K562 (cell line): Measurements from ENCODE around the gene ATP5PO.

ENCODE experiments used
- HDAC3 ChIP-seq: fragments of 450-650 bp; IDR thresholded peaks from 2 replicates; pipeline ENCODE4 v1.6.1; 2018; ENCODE audit warnings: borderline replicate concordance, mild to moderate bottlenecking, moderate library complexity; ENCODE audit not compliant: partially characterized antibody
- JUNB ChIP-seq: fragments of 450-650 bp; formaldehyde crosslinking; conservative IDR thresholded peaks from 2 replicates; pipeline ENCODE4 v1.4.0; 2020; ENCODE audit warnings: mild to moderate bottlenecking
- JUND ChIP-seq, 2 experiments: IDR thresholded peaks; 2 replicates in 1 of 2; 3 replicates in 1 of 2; pipeline ENCODE4 v1.6.1; 2011; ENCODE audit warnings: borderline replicate concordance in 2 of 2, low read depth in 2 of 2, low read length in 2 of 2, improper control_type of control experiment in 1 of 2, missing biosample characterization in 1 of 2, missing genetic modification characterization in 1 of 2, missing genetic modification reagents in 1 of 2
- MTA3 ChIP-seq: fragments of 450-650 bp; formaldehyde crosslinking; IDR thresholded peaks from 2 replicates; pipeline ENCODE4 v1.6.1; 2017; ENCODE audit warnings: mild to moderate bottlenecking, borderline replicate concordance
- NR1H2 ChIP-seq: sonication (generic); formaldehyde crosslinking; IDR thresholded peaks from 2 replicates; pipeline ENCODE4 v1.4.0; 2020; ENCODE audit warnings: mild to moderate bottlenecking, missing genetic modification reagents
- PHF20 ChIP-seq: fragments of 450-650 bp; IDR thresholded peaks from 2 replicates; pipeline ENCODE4 v1.6.1; 2018; ENCODE audit not compliant: partially characterized antibody
- RBM22 ChIP-seq: fragments of 200-400 bp; formaldehyde crosslinking; IDR thresholded peaks from 2 replicates; pipeline ENCODE4 v1.6.1; 2018; ENCODE audit warnings: low read length, low read depth; ENCODE audit not compliant: poor library complexity, severe bottlenecking
- SIN3A ChIP-seq, 2 experiments: fragments of 150-350 bp in 1 of 2; IDR thresholded peaks; 2 replicates each; pipeline ENCODE4 v1.6.1; 2011 to 2016; ENCODE audit warnings: borderline replicate concordance in 2 of 2, low read depth in 2 of 2, low read length in 2 of 2, mild to moderate bottlenecking in 2 of 2, moderate library complexity in 2 of 2; ENCODE audit not compliant: control insufficient read depth in 1 of 2
- TF ChIP-seq, protein P1 (sequence below): sonication (generic); formaldehyde crosslinking; IDR thresholded peaks from 2 replicates; pipeline ENCODE4 v1.8.1; 2023; ENCODE audit warnings: mild to moderate bottlenecking, missing genetic modification reagents, moderate library complexity
- TF ChIP-seq, protein P2 (sequence below): sonication (generic); formaldehyde crosslinking; IDR thresholded peaks from 2 replicates; pipeline ENCODE4 v1.5.0; 2020; ENCODE audit warnings: missing genetic modification reagents
- TF ChIP-seq, protein P3 (sequence below), 2 experiments: fragments of 450-650 bp; formaldehyde crosslinking in 1 of 2; IDR thresholded peaks; 2 replicates each; pipeline versions ENCODE4 v1.4.0 to v1.6.1; 2014 to 2020; ENCODE audit warnings: mild to moderate bottlenecking in 2 of 2, borderline replicate concordance in 1 of 2, low read depth in 1 of 2
- TF ChIP-seq, protein P4 (sequence below): fragments of 450-650 bp; conservative IDR thresholded peaks from 2 replicates; pipeline ENCODE4 v1.6.1; 2016; ENCODE audit warnings: missing genetic modification characterization, low read depth, mild to moderate bottlenecking, control low read depth, missing compliant biosample characterization
- TF ChIP-seq, protein P5 (sequence below): sonication (generic); formaldehyde crosslinking; IDR thresholded peaks from 2 replicates; pipeline ENCODE4 v1.8.0; 2022; ENCODE audit warnings: missing genetic modification reagents, mild to moderate bottlenecking, moderate library complexity, borderline replicate concordance
- TF ChIP-seq, protein P6 (sequence below), 3 experiments: IDR thresholded peaks in 2 of 3; conservative IDR thresholded peaks in 1 of 3; 2 replicates each; pipeline ENCODE4 v1.5.1; 2011 to 2012; ENCODE audit warnings: low read length in 3 of 3, mild to moderate bottlenecking in 3 of 3, control low read depth in 2 of 3, improper control_type of control experiment in 1 of 3, inconsistent platforms in 1 of 3, low read depth in 1 of 3, mixed read lengths in 1 of 3, moderate library complexity in 1 of 3; ENCODE audit not compliant: insufficient read depth in 2 of 3

DNA sequence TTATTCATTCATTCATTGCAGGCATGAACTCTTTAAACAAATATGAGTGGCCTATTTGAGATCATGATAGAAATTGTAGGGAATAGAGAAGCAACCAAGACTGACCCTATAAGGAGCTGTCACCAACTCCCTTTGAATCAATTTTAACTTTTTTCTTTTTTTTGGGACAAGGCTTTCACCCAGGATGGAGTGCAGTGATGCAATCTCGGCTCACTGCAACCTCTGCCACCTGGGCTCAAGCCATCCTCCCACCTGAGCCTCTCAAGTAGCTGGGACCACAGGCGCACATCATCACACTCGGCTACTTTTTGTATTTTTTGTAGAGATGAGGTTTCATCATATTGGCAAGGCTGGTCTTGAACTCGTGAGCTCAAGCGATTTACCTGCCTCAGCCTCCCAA is 17.1 kb upstream of the ATP5PO start:
- TF ChIP-seq MTA3, result no peak
- TF ChIP-seq, protein P1, sequence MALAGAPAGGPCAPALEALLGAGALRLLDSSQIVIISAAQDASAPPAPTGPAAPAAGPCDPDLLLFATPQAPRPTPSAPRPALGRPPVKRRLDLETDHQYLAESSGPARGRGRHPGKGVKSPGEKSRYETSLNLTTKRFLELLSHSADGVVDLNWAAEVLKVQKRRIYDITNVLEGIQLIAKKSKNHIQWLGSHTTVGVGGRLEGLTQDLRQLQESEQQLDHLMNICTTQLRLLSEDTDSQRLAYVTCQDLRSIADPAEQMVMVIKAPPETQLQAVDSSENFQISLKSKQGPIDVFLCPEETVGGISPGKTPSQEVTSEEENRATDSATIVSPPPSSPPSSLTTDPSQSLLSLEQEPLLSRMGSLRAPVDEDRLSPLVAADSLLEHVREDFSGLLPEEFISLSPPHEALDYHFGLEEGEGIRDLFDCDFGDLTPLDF (CRISPR knock-in tag), result no peak
- TF ChIP-seq, protein P2, sequence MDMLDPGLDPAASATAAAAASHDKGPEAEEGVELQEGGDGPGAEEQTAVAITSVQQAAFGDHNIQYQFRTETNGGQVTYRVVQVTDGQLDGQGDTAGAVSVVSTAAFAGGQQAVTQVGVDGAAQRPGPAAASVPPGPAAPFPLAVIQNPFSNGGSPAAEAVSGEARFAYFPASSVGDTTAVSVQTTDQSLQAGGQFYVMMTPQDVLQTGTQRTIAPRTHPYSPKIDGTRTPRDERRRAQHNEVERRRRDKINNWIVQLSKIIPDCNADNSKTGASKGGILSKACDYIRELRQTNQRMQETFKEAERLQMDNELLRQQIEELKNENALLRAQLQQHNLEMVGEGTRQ (CRISPR knock-in tag), result no peak
- TF ChIP-seq, protein P3, sequence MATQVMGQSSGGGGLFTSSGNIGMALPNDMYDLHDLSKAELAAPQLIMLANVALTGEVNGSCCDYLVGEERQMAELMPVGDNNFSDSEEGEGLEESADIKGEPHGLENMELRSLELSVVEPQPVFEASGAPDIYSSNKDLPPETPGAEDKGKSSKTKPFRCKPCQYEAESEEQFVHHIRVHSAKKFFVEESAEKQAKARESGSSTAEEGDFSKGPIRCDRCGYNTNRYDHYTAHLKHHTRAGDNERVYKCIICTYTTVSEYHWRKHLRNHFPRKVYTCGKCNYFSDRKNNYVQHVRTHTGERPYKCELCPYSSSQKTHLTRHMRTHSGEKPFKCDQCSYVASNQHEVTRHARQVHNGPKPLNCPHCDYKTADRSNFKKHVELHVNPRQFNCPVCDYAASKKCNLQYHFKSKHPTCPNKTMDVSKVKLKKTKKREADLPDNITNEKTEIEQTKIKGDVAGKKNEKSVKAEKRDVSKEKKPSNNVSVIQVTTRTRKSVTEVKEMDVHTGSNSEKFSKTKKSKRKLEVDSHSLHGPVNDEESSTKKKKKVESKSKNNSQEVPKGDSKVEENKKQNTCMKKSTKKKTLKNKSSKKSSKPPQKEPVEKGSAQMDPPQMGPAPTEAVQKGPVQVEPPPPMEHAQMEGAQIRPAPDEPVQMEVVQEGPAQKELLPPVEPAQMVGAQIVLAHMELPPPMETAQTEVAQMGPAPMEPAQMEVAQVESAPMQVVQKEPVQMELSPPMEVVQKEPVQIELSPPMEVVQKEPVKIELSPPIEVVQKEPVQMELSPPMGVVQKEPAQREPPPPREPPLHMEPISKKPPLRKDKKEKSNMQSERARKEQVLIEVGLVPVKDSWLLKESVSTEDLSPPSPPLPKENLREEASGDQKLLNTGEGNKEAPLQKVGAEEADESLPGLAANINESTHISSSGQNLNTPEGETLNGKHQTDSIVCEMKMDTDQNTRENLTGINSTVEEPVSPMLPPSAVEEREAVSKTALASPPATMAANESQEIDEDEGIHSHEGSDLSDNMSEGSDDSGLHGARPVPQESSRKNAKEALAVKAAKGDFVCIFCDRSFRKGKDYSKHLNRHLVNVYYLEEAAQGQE (IDR thresholded peaks at IDR 0.05; ENCODE audit: borderline replicate concordance), result no peak
- TF ChIP-seq, protein P3 (CRISPR knock-in tag; IDR thresholded peaks at IDR 0.05; ENCODE audit: low read depth), result no peak
- TF ChIP-seq, protein P4, sequence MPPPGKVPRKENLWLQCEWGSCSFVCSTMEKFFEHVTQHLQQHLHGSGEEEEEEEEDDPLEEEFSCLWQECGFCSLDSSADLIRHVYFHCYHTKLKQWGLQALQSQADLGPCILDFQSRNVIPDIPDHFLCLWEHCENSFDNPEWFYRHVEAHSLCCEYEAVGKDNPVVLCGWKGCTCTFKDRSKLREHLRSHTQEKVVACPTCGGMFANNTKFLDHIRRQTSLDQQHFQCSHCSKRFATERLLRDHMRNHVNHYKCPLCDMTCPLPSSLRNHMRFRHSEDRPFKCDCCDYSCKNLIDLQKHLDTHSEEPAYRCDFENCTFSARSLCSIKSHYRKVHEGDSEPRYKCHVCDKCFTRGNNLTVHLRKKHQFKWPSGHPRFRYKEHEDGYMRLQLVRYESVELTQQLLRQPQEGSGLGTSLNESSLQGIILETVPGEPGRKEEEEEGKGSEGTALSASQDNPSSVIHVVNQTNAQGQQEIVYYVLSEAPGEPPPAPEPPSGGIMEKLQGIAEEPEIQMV (tag), result no peak
- TF ChIP-seq, protein P5, sequence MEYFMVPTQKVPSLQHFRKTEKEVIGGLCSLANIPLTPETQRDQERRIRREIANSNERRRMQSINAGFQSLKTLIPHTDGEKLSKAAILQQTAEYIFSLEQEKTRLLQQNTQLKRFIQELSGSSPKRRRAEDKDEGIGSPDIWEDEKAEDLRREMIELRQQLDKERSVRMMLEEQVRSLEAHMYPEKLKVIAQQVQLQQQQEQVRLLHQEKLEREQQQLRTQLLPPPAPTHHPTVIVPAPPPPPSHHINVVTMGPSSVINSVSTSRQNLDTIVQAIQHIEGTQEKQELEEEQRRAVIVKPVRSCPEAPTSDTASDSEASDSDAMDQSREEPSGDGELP (CRISPR knock-in tag), result no peak
- TF ChIP-seq PHF20, result no peak
- no peak for TF ChIP-seq NR1H2 (CRISPR knock-in tag)
- TF ChIP-seq HDAC3, result no peak
- no peak for TF ChIP-seq JUNB (CRISPR knock-in tag)
- TF ChIP-seq, protein P6, sequence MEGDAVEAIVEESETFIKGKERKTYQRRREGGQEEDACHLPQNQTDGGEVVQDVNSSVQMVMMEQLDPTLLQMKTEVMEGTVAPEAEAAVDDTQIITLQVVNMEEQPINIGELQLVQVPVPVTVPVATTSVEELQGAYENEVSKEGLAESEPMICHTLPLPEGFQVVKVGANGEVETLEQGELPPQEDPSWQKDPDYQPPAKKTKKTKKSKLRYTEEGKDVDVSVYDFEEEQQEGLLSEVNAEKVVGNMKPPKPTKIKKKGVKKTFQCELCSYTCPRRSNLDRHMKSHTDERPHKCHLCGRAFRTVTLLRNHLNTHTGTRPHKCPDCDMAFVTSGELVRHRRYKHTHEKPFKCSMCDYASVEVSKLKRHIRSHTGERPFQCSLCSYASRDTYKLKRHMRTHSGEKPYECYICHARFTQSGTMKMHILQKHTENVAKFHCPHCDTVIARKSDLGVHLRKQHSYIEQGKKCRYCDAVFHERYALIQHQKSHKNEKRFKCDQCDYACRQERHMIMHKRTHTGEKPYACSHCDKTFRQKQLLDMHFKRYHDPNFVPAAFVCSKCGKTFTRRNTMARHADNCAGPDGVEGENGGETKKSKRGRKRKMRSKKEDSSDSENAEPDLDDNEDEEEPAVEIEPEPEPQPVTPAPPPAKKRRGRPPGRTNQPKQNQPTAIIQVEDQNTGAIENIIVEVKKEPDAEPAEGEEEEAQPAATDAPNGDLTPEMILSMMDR (IDR thresholded peaks at IDR 0.05 in 2 of 3, conservative IDR thresholded peaks at IDR 0.05 in 1 of 3; ENCODE audit: insufficient read depth in 2 of 3, low read depth in 1 of 3, low read length in 3 of 3), result no peak
- no peak for TF ChIP-seq JUND (IDR thresholded peaks at IDR 0.05; ENCODE audit: borderline replicate concordance, low read depth, low read length)
- no peak for TF ChIP-seq JUND (tag; IDR thresholded peaks at IDR 0.05; ENCODE audit: borderline replicate concordance, low read depth, low read length)
- no peak for TF ChIP-seq RBM22
- TF ChIP-seq SIN3A (IDR thresholded peaks at IDR 0.05; ENCODE audit: borderline replicate concordance in 2 of 2, control insufficient read depth in 1 of 2, low read depth in 2 of 2, low read length in 2 of 2), result no peak
